Activated CD8-positive, alpha-beta memory T cell treated with anti-CD3 and anti-CD28 coated beads for 24 hours (primary cell): ENCODE measurements around the gene FBXO41.
A peak's percentile ranks its signal among the peaks of the same experiment; 100 is the strongest.

ENCODE experiments used
- DNase-seq: peaks from one replicate; pipeline ENCODE4 v3.0.0-alpha.2; 2020

FBXO41 gene

GRCh38 chr2:73239776-73240175, 44.5 kb downstream of the FBXO41 start:
- no peak for DNase-seq

- no peak for DNase-seq
These were observed 45.3 kb downstream of the FBXO41 start for GRCh38 chr2:73238976-73239375.

- no peak for DNase-seq
These were observed 46.1 kb downstream of the FBXO41 start for GRCh38 chr2:73238149-73238548.

- no peak for DNase-seq
These were observed 47.1 kb downstream of the FBXO41 start for GRCh38 chr2:73237168-73237567.

- no peak for DNase-seq
These were observed 48.8 kb downstream of the FBXO41 start for GRCh38 chr2:73235315-73236028.

GRCh38 chr2:73233932-73234832, 50.1 kb downstream of the FBXO41 start, which contains the start of gene CCT7:
CCT7 (plus strand) TSS chr2:73234308; CDS start chr2:73234379, 71 bp downstream.
- peak; percentile 92 for DNase-seq

GRCh38 chr2:73233154-73233931, 50.9 kb downstream of the FBXO41 start, which contains the start of gene PRADC1:
PRADC1 (minus strand) TSS chr2:73233239; CDS start chr2:73233160, 79 bp downstream.
- peak; percentile 93 for DNase-seq

- DNase-seq, result peak; percentile 76
These were observed 51.7 kb downstream of the FBXO41 start for GRCh38 chr2:73232403-73233153.

GRCh38 chr2:73228631-73229030, 55.6 kb downstream of the FBXO41 start:
- no peak for DNase-seq

- DNase-seq, result no peak
These were observed 57.2 kb downstream of the FBXO41 start for GRCh38 chr2:73227086-73227485.

- no peak for DNase-seq
These were observed 58.5 kb downstream of the FBXO41 start for GRCh38 chr2:73225513-73226360.

- DNase-seq, result no peak
These were observed 60.5 kb downstream of the FBXO41 start for GRCh38 chr2:73223821-73224220.

GRCh38 chr2:73218298-73218697, 66.0 kb downstream of the FBXO41 start:
- DNase-seq, result no peak

- DNase-seq, result no peak
These were observed 66.5 kb downstream of the FBXO41 start for GRCh38 chr2:73217826-73218225.

GRCh38 chr2:73217160-73217559, 67.1 kb downstream of the FBXO41 start:
- no peak for DNase-seq

GRCh38 chr2:73215254-73215653, 69.0 kb downstream of the FBXO41 start:
- no peak for DNase-seq

GRCh38 chr2:73214120-73215035, 69.9 kb downstream of the FBXO41 start, which contains the start of gene SMYD5:
SMYD5 (plus strand) TSS chr2:73214245; CDS start chr2:73214267, 22 bp downstream.
- DNase-seq, result peak; percentile 98

- peak; percentile 89 for DNase-seq
These were observed 71.7 kb downstream of the FBXO41 start for GRCh38 chr2:73212448-73213176.

- no peak for DNase-seq
These were observed 72.2 kb downstream of the FBXO41 start for GRCh38 chr2:73212098-73212447.
